Stimulated activated CD8-positive, alpha-beta memory T cell treated with anti-CD3 and anti-CD28 coated beads, Interleukin-4, amount 100 ng/mL, for 24 hours (primary cell): ENCODE data around the gene FUNDC2.
"Not testable (repeated sequence)": the region's sequence is repeated elsewhere in the genome, so short reads cannot be mapped to it uniquely, and the experiment has no call there.

Source experiments
- DNase-seq: peaks from one replicate; pipeline ENCODE4 v3.0.0-alpha.2; 2020; ENCODE audit warnings: low read depth

The FUNDC2 gene, protein sequence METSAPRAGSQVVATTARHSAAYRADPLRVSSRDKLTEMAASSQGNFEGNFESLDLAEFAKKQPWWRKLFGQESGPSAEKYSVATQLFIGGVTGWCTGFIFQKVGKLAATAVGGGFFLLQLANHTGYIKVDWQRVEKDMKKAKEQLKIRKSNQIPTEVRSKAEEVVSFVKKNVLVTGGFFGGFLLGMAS

DNA sequence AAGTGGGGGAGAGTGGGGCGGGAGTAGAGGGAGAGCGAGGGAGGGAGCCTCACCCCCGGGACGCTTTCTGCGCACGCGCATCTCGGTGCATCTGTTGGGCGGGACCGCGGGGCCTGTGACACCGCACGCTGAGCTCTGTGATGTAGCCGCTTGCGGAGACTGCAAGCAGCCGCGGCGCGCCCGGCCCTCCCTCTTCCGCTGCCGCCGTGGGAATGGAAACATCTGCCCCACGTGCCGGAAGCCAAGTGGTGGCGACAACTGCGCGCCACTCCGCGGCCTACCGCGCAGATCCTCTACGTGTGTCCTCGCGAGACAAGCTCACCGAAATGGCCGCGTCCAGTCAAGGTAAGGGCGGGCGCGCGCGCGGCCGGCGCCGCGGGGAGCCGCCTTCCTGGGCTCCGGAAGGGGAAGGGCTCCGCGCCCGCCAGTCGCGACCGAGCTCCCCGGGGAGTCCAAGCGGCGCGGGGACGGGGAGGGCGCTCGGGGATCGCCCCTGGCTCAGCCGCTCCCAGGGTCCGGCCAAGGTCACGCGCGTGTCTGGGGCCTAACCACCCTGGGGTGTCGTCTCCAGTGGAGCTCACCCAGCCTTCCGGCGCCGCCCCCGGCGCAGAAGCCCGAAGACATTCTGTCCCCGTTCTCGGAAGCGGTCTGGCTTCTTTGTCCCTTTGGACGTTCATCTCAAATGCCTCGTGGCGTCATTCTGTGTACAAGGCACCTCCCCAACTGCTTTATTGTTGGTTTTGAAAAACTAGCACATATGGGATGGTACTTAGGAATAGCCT, at the start of gene FUNDC2:
TSS of gene FUNDC2 (plus strand) at position 118 of the 782 bp plus-strand sequence. CDS start at position 213, 95 bp downstream.
- DNase-seq = peak; percentile 87

DNA sequence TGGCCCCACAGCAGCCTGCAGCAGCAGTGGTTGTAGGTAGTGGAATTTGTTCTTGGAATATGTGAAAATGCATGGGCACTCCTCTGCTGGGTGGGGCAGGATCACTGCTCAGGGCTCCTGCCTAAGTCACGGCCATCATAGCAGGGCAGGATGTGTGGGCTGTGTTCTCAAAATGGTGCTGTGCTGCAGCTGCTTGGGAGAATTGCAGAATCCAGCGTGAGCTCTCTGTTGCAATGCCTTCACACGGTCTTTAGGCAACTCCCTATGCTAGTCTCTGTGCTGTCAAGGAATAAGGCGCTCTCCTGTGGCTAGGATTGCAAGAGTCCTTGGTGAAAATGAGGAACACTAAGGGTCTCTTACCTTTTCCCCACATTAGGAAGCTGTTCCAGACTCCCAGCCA, 47.0 kb upstream of the FUNDC2 start:
- no peak for DNase-seq

DNA sequence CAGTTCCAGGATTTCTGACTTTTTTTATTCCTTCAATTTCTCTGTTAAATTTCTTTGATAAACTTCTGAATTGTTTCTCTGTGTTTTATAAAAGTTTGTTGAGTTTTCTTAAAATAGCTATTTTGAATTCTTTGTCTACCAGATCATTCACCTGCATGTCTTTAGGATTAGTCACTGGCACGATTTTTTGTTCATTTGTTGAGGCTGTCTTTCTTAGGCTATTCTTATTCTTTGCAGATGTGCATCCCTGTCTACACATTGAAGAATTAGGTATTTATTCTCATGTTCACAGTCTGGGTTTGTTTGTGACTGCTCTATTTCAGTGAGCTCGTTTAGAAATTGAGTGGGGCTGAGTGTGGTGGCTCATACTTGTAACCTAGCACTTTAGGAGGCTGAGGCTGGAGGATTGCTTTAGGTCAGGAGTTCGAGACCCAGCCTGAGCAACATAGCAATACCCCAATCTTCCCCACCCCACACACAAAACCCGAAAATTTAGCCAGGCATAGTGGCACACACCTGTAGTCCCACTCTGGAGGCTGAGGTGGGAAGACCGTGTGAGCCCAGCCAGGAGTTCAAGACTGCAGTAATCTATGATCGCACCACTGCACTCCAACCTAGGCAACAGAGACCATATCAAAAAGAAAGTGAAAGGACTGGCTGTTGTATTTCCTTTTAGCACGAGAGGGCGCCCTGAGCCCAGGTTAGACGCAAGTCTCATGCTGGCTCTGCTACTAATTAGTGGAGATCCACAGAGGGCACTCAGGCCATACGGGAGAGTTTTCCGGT, 46.1 kb upstream of the FUNDC2 start:
- peak; percentile 62 for DNase-seq

DNA sequence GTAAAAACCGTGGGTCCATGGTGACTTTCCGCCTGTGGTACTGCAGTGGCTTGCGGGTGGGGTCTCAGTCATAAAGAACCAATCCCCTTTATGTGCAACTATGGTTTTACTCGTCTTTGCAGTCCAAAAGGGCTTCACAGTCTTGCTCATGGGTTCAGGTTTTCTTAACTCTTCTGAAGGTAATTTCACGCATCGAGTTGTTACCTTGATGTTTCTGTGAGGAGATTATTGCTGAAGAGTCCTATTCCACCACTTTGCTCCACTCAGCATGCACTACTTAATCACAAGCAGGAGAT, 45.6 kb upstream of the FUNDC2 start:
- DNase-seq = no peak

DNA sequence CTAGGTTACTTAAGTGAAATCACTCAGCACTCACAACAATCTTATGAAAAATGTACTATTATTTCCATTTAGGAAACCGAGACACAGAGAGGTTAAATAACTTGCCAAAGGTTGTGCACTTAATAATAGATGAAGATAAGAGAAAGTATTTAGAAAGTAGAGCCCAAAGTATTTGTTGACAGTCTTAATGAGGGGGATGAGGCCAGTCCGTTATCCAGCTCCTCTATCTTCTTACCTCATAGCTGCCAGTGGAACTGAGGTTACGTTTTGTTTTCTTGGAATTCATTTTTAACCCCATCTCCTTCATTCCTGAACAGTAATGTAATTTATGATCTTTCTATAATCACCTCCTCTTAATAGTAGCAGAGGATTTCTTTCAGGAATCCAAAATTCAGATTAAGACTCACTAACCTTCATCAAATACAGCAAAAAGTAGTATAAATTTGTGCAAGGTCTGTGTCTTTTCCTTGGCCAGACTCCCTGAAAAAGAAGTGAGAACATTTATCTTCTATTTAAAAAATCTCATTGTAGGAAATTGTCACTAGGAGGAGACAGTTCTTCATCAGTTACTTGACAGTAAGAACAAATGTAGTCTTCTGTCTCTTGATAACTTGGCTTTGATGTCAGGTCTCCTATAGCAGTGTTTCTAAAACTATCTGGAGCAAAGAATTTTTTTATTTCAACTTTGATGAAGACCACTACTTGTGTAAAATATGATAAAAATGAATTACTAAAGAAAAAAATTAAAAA, 39.6 kb upstream of the FUNDC2 start:
- DNase-seq = no peak

DNA sequence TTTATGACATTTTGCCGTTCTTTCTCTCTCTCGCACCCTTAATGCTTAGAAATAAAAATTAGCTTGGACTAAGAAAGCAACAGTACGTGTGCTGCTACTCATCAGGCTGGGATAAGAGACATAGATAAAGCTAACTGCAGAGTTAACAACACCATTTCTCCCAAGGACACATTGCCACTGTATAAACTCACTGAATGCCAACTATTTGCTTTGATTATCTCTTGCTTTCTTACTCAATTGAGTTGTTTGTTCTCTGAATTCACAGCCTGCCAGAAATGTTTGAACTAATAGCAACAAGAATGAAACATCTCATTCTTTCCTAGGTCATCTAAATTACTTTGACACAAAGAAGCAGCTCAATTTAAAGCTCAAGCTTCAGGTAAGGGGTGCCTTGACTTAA, 38.7 kb upstream of the FUNDC2 start:
- no peak for DNase-seq

DNA sequence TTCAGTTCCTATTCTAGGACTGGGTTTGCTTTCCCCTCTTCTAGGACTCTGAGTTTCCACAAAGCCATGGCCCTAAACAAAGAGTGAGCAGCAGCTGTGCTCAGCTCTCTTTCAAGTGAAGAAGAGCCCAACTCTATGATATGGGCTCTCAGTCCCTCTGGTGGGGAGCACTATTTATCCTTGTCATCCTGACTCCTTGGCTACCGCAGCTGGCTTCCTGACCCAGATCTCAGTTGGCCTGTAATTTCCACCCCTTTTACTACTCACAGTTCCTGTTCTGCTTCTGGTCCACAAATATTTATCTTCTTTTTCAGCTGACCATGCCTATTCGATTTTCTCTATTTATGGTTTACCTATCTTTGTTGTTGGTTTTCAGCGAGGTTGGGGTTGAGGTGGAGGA, 37.9 kb upstream of the FUNDC2 start:
- DNase-seq = no peak

DNA sequence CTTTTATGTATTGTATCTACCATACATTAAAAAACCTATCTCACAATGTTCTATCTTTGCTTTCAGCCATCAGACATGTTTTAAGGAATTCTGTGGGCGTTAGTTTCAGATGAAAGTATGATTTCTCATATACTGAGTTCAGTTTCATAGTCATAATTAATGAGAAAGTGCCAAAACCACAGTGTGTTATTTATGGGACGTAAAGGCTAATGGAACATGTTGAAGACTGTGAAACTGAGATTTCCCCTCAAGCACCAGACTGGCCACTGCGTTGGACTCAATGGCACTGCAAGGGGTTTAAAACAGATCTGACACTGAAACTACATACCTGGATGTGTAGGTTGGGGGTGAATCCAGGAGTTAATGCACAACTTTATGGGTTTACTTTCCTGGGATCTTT, 36.1 kb upstream of the FUNDC2 start:
- DNase-seq = no peak

DNA sequence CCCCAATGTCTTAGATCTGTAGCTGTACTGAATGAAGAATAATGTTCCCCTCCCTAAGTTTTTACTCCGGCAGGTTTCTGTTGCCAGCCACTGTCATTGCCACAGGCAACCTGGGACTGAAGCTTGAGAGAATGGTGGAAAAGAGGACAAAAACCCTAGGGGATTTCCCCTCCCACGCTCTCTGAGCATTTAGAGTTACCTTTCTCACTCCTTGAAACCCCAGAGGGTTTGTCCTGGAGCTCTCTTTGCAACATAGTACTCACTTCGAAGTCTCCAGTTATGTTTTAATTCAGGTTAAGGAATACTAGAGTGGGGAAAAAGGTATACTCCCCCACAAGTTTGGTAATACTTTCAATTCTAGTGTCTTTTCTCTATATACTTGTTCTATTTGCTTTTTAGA, 35.6 kb upstream of the FUNDC2 start:
- DNase-seq = peak; percentile 5

DNA sequence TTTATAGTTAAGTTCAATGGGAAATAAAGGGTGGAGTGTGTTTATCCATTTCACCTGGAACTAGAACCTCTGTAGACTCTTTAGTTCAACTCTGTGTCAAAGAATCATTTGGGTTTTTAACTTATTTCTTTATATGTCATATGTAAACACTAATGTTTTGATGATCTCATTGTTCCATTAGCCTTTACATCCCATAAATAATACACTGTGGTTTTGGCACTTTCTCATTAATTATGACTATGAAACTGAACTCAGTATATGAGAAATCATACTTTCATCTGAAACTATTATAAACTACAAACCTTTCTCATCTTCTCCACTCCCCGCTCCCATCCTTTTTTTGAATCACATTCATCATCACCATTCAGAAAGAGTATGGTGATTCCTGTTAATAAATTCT, 35.2 kb upstream of the FUNDC2 start:
- no peak for DNase-seq

DNA sequence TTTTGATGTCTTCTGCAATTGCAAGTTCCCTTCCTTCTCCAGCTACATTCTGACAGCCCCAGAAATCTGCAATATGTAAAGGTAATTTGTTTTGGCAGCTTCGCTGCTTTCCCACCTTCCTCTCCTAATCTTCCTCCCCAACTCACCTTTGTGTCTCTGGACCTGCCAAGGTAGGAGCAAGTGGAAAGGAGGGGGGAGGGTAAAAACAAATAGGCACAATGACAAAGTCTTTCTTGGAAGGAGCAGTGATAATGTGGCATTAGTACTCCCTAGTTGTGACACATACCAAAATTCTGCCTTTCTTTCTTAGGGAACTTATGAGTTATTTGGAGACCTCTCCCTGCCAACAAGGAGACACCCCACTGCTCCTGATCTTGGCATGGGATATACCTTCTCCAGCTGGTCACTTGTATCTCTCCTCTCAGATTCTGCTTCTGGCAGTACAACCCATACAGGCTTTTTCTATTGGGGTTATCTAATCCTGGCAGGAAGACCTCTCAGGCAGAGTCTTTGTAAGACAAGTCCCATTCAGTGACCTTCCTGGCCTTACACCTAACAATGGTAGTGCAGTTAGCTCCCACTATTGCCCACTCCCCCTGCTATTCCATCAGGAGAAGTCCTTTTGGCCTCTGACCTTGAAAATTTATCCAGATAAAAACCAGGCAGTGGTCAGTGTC, 28.3 kb upstream of the FUNDC2 start:
- DNase-seq = no peak

DNA sequence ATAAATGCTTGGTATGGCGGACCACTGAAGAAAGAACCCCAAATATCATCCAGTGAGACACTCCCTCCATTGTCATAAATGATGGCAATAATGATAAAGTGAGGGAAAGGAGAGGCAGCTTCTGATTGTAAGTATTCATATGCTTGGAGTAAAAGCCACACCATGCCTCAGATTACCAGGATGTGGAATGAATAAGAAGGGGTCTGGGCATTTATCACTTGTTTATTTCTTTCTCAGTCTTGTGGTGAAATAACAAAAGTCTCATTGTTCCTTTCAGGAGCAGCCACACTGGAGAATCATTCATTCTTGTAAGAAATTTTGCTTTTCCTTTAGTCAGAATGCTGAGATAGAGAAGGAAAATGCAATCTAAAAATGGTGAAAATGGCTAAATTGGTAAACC, 25.8 kb upstream of the FUNDC2 start:
- DNase-seq = no peak

DNA sequence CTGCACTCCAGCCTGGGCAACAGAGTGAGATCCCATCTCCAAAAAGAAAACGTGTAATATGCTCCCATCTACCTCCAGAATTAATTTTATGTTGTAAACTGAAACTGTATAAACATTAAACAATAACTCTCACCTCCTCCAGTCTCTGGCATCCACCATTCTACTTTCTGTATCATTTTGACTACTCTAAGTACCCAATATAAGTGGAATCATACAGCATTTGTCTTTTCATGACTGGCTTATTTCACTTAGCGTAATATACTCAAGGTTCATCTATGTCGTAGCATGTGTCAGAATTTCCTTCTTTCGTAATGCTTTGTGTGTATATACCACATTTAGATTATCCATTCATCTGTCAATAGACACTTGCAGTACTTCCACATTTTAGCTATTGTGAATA, 24.8 kb upstream of the FUNDC2 start:
- no peak for DNase-seq

DNA sequence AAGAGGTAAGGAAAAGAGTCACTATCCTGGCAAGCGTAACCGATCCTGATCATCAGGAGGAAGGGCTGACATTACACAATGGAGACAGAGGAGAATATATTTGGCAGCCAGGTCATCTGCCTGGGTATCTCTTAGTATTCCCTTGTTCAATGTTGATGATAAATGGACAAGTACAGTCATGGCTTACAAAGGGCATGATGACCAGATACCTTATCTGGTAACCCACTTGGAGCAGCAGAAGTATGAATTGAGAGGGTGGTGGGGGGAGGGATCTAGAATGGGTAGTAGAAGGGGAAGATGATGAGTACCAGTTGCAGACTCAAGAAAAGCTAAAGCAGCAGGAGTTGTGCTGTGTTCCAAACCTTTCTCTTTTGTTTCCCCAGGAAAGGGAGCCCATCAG, 21.5 kb upstream of the FUNDC2 start:
- DNase-seq = no peak

DNA sequence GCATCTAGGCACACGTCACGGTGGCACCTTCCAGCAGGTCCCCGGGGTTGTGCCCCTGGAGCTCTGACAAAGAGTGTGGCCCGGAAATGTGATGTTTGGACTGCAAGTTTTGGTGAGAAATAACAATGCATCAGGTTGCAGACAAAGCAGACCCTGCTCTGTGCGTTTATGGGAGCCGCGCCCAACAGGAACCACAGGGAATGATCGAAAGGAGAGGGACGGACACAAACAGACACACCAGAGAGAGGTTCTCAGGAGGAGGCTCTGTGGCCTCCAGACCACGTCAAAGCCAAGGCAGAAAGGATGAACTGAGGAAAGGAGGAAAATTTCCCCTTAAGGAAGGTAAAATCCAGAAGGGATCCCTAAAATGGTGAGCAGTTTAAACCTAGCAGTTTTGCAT, 20.3 kb upstream of the FUNDC2 start:
- DNase-seq = not testable (repeated sequence)

DNA sequence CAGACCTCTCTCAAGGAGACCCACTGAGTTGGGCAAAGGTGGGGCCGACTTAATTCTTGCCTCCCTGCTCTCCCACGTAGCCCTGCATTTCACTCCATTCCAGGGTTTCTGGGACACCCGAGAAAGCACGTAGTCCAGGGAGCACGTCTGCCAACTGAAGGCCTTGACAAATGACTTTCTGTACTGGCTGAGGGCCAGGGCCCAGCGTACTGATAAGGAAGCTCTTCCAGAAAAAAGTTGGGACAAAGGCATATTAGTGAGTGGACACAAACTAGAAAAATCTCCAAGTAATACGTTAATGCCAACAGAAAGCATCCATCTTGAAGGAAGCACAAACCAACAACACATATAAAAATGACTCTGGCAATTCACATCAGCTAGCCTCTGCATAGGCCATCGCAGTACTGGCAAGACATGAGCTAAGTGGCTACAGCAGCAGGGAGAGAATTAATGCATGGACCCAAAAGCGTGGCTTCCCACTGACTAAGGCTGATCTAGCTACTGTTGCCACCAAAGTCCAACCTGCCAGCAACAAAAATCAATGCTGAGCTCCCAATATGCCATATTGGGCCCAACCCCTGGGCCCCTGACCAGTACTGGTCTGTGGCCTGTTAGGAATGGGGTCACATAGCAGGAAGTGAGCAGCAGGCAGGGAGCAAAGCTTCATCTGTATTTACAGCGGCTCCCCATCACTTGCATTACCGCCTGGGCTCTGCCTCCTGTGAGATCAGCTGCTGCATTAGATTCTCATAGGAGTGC, 19.6 kb upstream of the FUNDC2 start:
- not testable (repeated sequence) for DNase-seq

DNA sequence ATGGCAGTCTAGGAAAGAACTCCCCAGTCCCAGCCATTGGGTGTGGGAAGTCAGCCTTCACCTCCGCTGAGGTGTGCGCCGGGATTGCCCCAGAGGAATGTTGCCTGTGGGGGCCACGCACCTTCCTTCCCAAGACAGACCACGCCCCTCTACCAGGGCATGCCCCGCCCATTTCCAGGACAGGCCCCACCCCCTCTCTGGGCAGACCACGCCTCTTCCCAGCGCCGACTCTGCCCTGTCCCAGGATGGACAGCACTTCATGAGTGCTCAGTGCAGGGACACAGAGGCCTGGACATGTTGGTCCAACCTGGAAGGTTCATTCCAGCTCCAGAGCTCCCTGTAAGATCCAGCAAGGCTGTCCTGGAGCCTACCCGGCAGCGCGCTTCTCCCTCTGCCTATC, 18.1 kb upstream of the FUNDC2 start:
- DNase-seq = not testable (repeated sequence)

DNA sequence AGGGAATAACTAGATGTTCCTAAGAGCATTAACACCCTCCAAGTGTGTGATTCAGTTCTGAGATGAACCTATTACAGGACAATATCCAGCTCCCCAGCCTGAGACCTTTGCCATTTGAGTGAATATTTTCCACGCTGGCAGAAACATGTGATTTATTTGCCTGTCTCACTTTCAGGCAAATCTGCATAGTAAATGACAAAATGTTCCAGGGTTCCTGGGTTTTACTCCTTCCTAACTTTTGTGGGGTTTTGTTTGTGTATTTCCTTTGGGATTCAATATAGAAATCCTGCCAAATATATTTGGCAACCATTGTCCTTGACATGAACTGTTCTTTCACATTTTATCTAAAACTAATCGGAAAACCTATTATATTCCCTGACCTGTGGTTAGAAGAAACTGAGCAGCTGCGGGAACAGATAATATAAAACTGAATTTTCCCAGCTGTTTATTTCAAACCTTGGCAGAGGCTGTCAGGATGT, 16.6 kb upstream of the FUNDC2 start:
- no peak for DNase-seq

DNA sequence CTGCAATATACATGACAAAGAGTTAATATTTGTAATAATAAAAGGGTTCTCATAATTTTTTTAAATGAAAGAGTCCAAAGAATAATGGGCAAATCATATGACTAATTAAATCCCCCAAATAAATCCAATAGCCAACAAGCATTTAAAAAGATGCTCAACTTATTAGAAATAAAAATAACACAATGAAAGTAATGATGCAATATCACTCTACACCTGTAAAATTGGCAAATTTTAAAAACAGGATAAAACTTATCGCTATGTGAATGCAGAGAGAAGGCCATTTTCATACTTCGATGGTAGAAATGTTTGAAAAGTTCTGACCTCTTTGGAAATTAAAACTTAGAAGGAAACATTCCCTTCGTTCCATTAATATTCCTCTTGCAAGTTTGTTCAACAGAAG, 6.1 kb upstream of the FUNDC2 start:
- no peak for DNase-seq

DNA sequence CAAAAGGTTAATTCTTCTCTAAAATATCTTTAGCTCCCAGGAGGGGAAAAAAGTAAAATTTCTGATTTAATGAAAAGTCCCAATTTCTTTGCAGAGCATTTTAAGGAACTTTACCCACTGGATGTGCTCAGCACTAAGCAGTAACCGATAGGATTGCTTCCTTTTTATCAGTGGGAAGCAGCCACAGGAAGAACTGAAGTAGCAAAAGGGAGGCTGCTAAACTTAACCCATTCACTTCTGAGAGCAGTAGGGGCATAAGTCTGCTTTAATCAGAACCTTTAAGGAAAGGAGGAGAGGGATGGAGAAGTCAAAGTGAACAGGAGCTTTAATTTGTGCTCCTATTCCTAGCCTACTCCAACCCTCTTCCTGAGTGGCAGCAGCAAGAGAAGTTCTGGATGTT, 4.1 kb upstream of the FUNDC2 start, which contains the start of gene F8:
TSS of gene F8 (minus strand) at position 139 of the 400 bp plus-strand sequence. CDS start 171 bp downstream, outside the sequence.
- DNase-seq = no peak
